GM08714 (cell line): Measurements from ENCODE around the gene ABHD16A.

Experiments
- H3K4me3 ChIP-seq: fragments of 200-500 bp; sonication (Bioruptor generic); 2 replicates; pipeline ENCODE4 v1.5.1; 2014; ENCODE audit warnings: mild to moderate bottlenecking, low read length, inconsistent platforms
- ZNF274 ChIP-seq: IDR thresholded peaks from 2 replicates; pipeline ENCODE4 v1.6.1; 2012; ENCODE audit warnings: mild to moderate bottlenecking, low read depth, low read length

ABHD16A gene

GRCh38 chr6:31693535-31693934 is 9.6 kb downstream of the ABHD16A start:
- no peak for TF ChIP-seq ZNF274
- H3K4me3 ChIP-seq, result no peak overlapping the region

- no peak overlapping the region for H3K4me3 ChIP-seq
- no peak for TF ChIP-seq ZNF274
Measured at GRCh38 chr6:31692886-31693285, 10.2 kb downstream of the ABHD16A start.

GRCh38 chr6:31692353-31692752 is 10.8 kb downstream of the ABHD16A start:
- no peak for TF ChIP-seq ZNF274
- no peak overlapping the region for H3K4me3 ChIP-seq

GRCh38 chr6:31691564-31692108 is 11.5 kb downstream of the ABHD16A start:
- no peak overlapping the region for H3K4me3 ChIP-seq
- no peak for TF ChIP-seq ZNF274

- H3K4me3 ChIP-seq, result no peak overlapping the region
- no peak for TF ChIP-seq ZNF274
Measured at GRCh38 chr6:31691078-31691463, 12.1 kb downstream of the ABHD16A start.

- TF ChIP-seq ZNF274, result no peak
- H3K4me3 ChIP-seq, result no peak overlapping the region
Measured at GRCh38 chr6:31690231-31691077, 12.7 kb downstream of the ABHD16A start.

- no peak overlapping the region for H3K4me3 ChIP-seq
- no peak for TF ChIP-seq ZNF274
Measured at GRCh38 chr6:31689249-31690110, 13.6 kb downstream of the ABHD16A start.

- H3K4me3 ChIP-seq, result no peak overlapping the region
- TF ChIP-seq ZNF274, result no peak
Measured at GRCh38 chr6:31687860-31688693, 15.0 kb downstream of the ABHD16A start.

GRCh38 chr6:31687321-31687720 is 15.8 kb downstream of the ABHD16A start:
- no peak for TF ChIP-seq ZNF274
- no peak overlapping the region for H3K4me3 ChIP-seq

- no peak for TF ChIP-seq ZNF274
- no peak overlapping the region for H3K4me3 ChIP-seq
Measured at GRCh38 chr6:31686483-31686882, 16.6 kb downstream of the ABHD16A start.

GRCh38 chr6:31683591-31683990 is 19.5 kb downstream of the ABHD16A start:
- TF ChIP-seq ZNF274, result no peak
- H3K4me3 ChIP-seq, result no peak overlapping the region

GRCh38 chr6:31681135-31681671 is 21.9 kb downstream of the ABHD16A start:
- peak overlapping the region; percentile 20; the same call in 1 of the 2 replicates for H3K4me3 ChIP-seq
- no peak for TF ChIP-seq ZNF274
